Measurements from ENCODE around the gene DHX35.

DHX35 gene

DNA sequence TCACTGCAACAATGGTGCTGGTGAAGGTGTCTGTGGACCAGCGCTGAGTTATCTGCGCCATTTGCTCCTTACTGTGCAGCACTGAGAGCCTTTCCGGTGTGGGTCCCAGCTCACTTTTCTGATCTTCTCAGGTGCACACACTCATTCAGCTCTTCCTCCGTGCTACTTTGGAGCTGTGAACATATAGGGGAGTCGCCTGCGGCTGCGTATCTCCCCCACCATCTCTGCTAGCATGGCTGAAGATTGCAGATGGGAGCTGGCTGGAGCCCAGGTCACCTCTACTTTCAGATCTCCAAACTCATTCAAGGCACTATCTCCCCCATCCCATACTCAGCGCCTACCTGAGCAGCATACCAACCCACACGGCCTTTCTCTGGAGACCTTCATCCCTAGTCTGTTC, 96.9 kb downstream of the DHX35 start:
- no peak for DNase-seq (ENCODE audit: low spot score)

DNA sequence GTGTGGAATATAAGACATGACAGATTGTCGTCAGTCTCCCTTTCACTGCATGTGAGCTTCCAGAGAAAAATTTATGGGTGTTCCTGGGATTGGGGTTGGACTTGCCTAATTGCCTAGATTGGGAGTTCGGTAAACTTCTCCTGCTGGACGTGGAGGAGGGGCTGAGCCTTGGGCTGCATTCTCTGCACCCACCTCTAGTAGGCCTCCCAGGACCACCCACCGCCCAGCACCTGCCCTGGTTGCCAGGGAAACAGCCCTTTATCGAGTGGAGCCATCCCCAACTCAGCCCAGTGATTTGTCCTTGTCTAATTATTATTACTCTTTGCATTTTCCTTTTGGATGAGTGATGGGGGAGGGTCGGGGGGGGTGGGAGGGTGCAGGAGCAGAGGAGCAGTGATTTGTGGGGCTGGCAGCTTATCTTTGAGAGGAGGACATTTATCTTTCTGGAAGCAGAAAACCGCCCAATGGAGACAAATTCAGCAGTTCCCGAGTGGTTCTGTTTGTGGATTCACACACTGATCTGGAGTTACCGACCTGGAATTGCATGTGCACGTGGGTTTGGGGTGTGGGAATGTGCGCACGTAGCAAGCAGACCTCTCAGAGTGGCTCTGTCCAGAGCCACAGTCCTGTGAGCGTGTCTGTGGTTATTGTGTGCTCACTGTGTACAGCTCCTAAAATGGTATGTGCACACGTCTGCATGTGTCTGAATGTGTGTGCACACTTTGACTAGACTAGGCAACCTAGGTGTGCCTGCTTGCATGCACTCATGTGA, 104.5 kb downstream of the DHX35 start:
- DNase-seq (ENCODE audit: low spot score): no peak

DNA sequence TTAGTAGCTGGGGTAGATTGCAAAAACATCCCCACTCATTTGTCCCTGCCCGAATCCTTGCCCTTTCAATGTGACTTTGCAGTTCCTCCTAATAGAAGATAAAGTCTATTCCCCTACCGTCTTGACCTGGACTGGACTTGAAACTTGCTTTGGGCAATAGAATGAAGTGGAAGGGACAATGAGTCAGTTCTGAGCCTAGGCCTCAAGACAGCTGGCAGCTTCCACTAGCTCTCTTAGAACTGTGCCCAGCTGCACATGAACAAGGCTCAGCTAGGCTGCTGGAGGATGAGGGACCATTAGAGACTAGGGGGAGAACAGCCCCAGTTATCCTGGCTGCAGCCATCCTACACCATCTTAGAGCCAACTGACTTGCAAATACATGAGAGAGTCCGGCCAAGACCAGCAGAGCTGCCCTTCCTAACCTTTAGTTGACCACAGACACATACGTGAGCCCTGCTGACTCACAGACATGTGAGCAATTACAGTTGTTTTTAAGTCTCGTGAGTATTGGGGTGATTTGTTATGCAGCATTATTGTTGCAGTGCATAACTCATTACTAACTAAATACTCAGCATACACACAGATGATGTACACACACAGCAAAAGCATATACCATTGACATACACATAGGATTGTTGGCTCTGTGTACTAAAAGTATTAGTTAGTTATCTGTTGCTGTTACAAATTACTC, 105.5 kb downstream of the DHX35 start:
- DNase-seq (ENCODE audit: low spot score): no peak

DNA sequence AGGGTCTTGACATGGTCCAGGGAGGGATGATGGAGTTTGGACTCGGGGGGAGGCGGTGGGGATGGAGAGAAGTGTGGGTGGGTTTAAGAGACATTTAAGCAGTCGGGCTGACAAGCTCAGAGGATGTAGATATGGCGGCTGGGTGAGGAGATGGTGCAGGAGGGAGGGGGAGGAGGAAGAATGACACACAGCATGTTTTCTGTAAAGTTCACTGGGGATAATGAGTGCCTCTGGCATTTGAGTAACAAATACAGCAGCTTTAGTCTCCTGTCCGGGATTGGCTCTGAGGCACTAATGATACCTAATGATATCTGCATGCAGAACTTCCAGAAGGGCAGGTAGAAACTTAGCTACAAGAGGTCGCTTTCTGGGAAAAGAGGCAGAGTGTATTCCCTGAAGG, 107.8 kb downstream of the DHX35 start:
- DNase-seq (ENCODE audit: low spot score): no peak

DNA sequence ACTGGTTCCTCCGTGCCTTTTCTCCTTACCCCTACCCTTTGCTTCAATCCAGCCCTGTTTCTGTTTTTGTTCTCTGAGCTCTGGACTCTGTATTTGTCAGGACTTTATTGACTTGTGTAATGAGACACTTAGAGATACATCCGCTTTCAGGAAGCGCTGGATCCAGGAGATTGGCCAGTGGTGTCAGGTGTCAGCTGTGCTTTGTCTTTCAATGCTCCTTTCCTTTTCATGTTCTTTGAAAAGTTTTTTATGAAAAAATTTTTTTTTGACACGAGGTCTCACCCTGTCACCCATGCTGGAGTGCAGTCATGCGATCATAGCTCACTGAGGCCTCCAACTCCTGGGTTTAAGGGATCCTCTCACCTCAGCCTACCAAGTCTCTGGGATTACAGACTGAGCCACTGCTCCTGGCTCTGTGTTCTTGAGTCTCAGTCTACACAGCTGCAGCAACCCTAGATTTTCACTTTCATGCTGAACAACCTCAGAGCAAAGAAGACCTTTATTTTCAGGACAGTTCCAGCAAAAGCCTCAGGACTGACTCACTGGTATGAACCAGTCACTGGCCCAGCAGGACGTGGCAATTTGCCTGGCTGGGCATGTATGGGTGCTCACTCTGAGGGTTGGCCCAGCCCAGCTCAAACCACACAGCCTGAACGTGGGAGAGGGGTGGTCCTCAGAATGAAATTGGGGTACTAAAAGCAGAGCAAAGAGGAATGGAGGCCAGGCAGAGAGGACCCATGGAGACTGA, 108.5 kb downstream of the DHX35 start:
- DNase-seq (ENCODE audit: low spot score): no peak

DNA sequence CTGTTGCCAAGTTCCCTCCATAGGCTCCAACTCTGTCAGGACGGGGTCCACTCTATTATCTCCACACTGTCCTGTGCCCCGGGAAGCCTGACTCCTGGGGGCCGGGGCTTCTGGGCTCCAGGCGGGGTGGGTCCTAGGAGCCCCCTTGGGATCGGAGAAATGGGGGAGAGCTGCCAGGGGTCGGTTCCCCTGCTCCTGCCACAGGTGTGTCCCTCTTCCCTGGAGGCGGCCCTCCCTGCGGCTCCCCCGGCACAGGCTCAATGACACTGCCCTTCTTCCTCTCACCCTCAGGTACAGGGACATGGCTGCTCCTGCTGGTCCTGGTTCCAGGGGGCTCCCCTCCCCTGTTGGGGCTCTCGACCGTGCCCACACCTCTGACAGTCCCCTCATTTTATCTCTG, 110.0 kb downstream of the DHX35 start:
- DNase-seq (ENCODE audit: low spot score): no peak

DNA sequence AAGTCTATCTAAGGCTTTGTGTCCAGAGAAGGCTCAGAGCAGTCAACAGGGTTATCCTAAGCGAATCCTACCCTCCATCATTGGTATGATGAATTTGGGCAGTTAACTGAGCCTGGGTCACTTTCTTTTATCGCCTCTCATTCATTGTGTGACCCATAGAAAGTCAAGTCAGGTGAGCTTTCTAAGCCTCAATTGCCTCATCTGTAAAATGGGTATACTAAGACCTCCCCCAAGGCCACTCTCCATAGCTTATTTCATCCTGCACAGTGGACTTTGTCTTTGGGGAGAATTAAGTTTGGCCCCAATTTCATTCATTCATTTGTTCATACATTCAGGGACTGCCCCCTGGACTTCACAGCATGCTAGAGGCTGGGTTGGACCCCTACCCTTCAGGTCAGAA, 110.5 kb downstream of the DHX35 start:
- no peak for DNase-seq (ENCODE audit: low spot score)

DNA sequence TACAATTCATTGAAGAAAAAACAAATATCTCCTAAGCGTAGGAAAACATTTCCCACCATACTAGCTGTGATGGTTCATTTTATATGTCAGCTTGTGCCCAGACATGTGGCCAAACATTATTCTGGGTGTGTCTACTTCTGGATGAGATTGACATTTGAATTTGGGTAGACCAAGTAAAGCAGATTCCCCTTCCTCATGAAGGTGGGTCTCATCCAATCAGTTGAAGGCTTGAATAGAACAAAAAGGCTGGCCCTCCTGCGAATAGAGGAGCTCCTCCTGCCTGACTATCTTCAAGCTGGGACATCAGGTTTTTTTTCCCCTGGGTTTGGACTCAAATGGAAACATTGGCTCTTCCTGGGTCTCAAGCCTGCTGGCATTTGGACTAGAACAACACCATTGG, 113.6 kb downstream of the DHX35 start:
- DNase-seq (ENCODE audit: low spot score): no peak

DNA sequence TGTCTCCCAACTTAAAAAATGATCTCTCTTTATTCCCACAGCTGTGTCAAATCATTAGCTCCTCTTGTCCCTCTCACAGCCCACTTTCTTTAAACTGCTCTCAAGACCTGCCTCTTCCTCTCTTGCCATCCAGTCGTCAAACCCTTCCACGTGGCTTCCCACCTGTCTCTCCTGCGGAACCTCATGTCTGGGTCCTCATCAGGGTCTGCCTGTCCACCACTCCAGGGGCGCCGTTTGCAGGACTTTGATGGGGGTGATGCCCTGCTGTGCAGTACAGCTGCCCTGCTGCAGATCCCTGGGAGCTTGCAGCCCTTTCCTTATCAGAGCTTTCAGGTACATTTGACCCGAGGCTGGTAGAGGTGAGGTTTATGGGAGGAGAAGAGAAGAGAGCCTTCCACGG, 114.8 kb downstream of the DHX35 start:
- DNase-seq (ENCODE audit: low spot score): no peak

DNA sequence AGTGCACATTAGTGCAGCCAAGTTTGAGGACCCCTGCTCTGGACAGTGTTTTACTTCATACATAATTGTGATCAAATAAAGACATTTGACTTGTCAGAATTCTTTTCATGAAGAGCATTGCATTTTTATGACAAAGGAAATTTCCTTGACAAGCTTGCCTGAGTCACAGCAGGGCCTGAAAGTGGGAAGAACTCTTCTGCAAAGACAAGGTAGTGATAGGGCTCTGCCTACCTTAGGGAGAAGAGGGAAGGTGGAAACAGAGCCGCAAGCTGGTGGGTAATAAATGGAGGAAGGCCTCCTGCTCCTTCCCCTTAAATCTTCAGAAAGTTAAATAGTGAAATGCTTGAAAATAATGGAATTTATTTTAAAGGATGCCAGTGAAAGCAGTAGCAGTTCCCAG, 118.2 kb downstream of the DHX35 start:
- no peak for DNase-seq (ENCODE audit: low spot score)

DNA sequence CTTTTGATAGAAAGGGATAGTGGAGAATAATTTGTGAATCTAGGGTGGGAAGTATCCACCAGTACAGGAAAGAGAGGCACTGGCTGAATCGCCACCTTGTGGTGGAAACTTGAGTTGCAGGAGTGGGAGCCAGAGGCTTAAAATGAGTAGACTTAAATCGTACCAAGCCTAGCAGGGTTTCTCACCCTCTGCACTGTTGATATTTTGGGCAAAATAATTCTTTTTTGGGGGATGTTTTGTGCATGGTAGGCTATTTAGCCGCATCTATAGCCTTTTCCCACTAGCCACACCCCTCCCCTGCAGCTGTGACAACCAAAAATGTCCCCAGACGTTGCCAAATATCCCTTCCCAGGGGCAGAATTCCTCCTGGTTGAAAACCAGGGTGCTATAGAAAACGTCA, 119.1 kb downstream of the DHX35 start:
- peak; percentile 74 for DNase-seq (ENCODE audit: low spot score)

DNA sequence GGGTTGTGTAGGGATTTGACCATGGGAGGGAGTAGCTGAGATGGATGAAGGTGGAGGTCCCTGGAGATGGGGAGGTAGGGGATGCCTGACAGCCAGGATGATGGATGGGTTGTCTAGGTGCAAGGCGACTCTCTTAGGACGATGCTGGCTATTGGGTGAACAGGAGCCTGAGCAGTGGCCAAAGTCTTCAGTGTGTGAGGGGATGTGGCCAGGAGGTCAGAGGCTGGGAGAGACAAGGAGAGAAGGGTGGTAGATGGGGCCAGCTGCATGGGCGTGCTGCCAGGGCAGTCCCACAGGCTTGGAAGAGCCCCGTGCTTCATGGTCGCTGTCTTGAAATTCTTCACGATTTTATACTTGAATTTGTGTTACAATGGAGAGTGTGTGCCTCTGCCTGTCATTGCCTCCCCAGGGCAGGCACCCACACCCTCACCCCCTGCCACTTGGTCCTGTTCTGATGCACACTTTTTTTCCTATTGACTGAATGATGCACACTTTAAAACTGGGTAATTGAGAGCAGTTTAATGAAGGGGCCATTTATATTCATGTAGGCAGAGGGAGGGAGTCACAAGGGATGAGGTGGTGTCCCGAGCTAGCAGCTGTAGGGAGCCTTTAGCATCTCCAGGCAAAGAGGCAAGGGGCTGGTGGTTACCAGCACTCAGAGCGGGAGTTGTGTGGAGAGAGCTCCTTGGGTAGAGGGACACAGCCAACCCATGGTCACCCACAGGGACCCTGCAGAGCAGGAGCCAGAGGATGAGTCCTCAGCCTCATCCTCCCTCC, 120.7 kb downstream of the DHX35 start:
- no peak for DNase-seq (ENCODE audit: low spot score)

DNA sequence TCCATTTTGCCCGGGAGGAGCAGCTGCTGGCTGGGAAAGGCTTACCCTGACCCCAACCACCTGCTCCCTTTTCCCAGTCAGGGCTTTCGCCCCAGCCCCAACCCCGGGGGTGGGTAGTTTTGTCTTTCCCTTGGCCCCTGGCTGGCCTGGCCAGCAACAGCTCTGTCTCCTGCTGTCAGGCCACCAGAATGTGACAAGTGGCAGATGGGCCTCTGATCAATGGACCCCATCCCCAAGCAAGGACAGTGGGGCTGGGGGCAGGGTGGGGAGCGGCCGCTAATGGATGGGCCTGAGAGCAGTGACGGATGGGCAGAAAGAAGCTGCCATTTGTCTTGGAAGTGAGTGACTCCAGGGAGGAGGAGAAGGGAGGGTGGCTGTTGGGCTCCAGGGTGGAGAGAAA, 121.6 kb downstream of the DHX35 start:
- no peak for DNase-seq (ENCODE audit: low spot score)

DNA sequence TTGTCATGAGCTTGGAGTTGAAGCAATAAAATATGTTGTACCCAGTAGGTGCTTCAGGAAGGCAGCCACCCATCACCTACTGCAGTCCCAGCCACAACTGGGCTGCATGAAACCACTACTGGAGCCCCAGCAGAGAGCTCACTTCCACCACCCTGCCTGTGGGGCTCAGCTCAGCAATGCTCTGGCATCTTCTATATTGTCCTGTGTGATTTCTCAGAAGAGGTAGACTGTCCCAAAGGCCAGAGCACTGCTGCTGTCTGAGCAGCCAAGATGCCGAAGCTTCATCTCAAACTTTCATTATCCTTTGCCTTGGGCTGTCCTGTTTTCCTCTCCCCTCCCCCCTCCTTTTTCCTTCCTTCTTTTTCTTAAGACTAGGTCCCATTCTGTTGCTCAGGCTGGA, 126.9 kb downstream of the DHX35 start:
- DNase-seq (ENCODE audit: low spot score): no peak
